Body of pancreas (tissue), 4 donors: ENCODE results near the gene CD47. TPM values are rescaled to one million over a fixed set of nuclear protein-coding genes. Genes with fewer than 3 reads are reported as not detected.

ENCODE experiments used
- ATAC-seq: fragments of 150-250 bp; one replicate; pipeline ENCODE4 v1.9.1; 2016
- DNase-seq, 4 donors: peaks; one replicate each; pipeline ENCODE4 v3.0.0-alpha.2; 2019
- H3K27ac ChIP-seq, 4 donors: fragments of 200-600 bp; sonication (generic); 1 replicate in 3 of 4; 2 replicates in 1 of 4; pipeline versions ENCODE4 v1.5.1 to v1.6.1; 2016 to 2019; ENCODE audit warnings: mild to moderate bottlenecking in 1 of 4, mixed read lengths in 1 of 4, moderate library complexity in 1 of 4
- H3K27me3 ChIP-seq, 2 donors: fragments of 200-600 bp; sonication (generic); one replicate each; pipeline ENCODE4 v1.6.0; 2016; ENCODE audit warnings: mild to moderate bottlenecking in 1 of 2
- H3K36me3 ChIP-seq, 2 donors: fragments of 200-600 bp; sonication (generic); replicated peaks in 1 of 2; 2 replicates each; pipeline ENCODE4 v1.5.1; 2016; ENCODE audit warnings: low read depth in 2 of 2; ENCODE audit not compliant: insufficient read depth in 1 of 2
- H3K4me1 ChIP-seq: fragments of 200-600 bp; sonication (generic); one replicate; pipeline ENCODE4 v1.6.0; 2016
- H3K4me3 ChIP-seq, 2 donors: fragments of 200-600 bp; sonication (generic); 1 replicate in 1 of 2; 2 replicates in 1 of 2; pipeline ENCODE4 v1.5.1; 2016 to 2019
- H3K9me3 ChIP-seq, 3 donors: fragments of 200-600 bp; sonication (generic); 1 replicate in 2 of 3; 2 replicates in 1 of 3; pipeline ENCODE4 v1.5.1; 2016
- POLR2A ChIP-seq, 3 donors: fragments of 450-650 bp; IDR thresholded peaks; one replicate each; pipeline ENCODE4 v1.6.1; 2016; ENCODE audit warnings: antibody characterized with exemption in 3 of 3, mild to moderate bottlenecking in 2 of 3
- WGBS, 2 donors: methylation state at CpG; one replicate each; pipeline ENCODE4 v1.1.5; 2017; 5-methylcytosine and 5-hydroxymethylcytosine counted together
- intact Hi-C: fragments of 100-400 bp; cut with DNase I; formaldehyde crosslinking; loops from one replicate; pipeline ENCODE4 v1.15.1; 2023
- total RNA-seq, 2 donors: library from RNA; depleted of rRNA; stranded (reverse); fragments of >200 nt; gene quantifications; one replicate each; pipeline ENCODE4 v1.1.0, GENCODE V29; 2016
- TF ChIP-seq, protein P1 (sequence below), 7 experiments: fragments of 450-650 bp in 4 of 7; fragments of 200-600 bp in 3 of 7; sonication (generic) in 3 of 7; IDR thresholded peaks; one replicate each; pipeline ENCODE4 v1.5.1; 2016 to 2019; ENCODE audit warnings: antibody characterized with exemption in 7 of 7

CD47 gene
- total RNA-seq, 2 donors from 2014 or later: 34.3 to 51.1 TPM

DNA sequence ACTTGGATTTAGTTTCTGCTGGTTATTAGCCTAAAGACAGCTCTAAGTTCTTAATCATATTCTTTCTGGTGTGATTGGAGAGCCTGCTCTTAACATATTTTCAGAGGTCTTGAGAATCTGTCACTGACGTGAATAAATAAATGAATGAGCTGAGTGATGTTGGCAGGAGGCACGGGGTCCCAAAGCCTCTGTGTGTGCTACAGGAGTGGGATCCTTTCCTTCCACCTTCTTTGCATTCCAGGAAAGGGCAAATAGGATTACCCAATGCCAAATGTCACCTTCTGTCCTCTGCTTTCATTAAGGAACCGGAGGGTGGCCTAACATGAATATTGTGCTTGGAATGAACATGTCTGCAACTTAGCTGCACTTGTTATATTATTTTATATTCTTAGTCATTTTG is 53.1 kb downstream of the CD47 start:
- no peak overlapping the region for H3K4me3 ChIP-seq
- TF ChIP-seq, protein P1, sequence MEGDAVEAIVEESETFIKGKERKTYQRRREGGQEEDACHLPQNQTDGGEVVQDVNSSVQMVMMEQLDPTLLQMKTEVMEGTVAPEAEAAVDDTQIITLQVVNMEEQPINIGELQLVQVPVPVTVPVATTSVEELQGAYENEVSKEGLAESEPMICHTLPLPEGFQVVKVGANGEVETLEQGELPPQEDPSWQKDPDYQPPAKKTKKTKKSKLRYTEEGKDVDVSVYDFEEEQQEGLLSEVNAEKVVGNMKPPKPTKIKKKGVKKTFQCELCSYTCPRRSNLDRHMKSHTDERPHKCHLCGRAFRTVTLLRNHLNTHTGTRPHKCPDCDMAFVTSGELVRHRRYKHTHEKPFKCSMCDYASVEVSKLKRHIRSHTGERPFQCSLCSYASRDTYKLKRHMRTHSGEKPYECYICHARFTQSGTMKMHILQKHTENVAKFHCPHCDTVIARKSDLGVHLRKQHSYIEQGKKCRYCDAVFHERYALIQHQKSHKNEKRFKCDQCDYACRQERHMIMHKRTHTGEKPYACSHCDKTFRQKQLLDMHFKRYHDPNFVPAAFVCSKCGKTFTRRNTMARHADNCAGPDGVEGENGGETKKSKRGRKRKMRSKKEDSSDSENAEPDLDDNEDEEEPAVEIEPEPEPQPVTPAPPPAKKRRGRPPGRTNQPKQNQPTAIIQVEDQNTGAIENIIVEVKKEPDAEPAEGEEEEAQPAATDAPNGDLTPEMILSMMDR (IDR thresholded peaks at IDR 0.05): no peak
- TF ChIP-seq POLR2A (IDR thresholded peaks at IDR 0.05): no peak
- no peaks in the 10 kb centered on the region for H3K4me1 ChIP-seq
- no peaks in the 10 kb centered on the region for H3K27me3 ChIP-seq
- intact Hi-C loops: no loop called here
- DNase-seq: no peak
- 84 to 85% methylated on average over 3 of the region's 3 CpGs for whole genome bisulfite sequencing, 2 donors
- no peak overlapping the region for H3K27ac ChIP-seq
- ATAC-seq: no peak
- H3K36me3 ChIP-seq: peaks cover 0 to 2% of the 10 kb centered on the region in 2 donors
- no peaks in the 10 kb centered on the region for H3K9me3 ChIP-seq

GRCh38 chr3:108036984-108037741 is 53.7 kb downstream of the CD47 start:
- no peak for TF ChIP-seq POLR2A (IDR thresholded peaks at IDR 0.05)
- TF ChIP-seq, protein P1 (IDR thresholded peaks at IDR 0.05): no peak
- Histone ChIP-seq H3K4me3 (no peak overlapping the region), H3K27ac (no peak overlapping the region), H3K36me3 (peaks cover 0 to 2% of the 10 kb centered on the region in 2 donors), H3K9me3 (no peaks in the 10 kb centered on the region), H3K4me1 (no peaks in the 10 kb centered on the region), H3K27me3 (no peaks in the 10 kb centered on the region)
- intact Hi-C loops: no loop called here
- ATAC-seq (no peak), DNase-seq (peak in 1 of 4 donors; percentile 10)
- 85 to 93% methylated on average over 12 of the region's 12 CpGs for WGBS, 2 donors

- H3K4me3 ChIP-seq: no peak overlapping the region
- no peaks in the 10 kb centered on the region for H3K9me3 ChIP-seq
- H3K36me3 ChIP-seq: peaks cover 0 to 2% of the 10 kb centered on the region in 2 donors
- WGBS, 2 donors: 96 to 100% methylated on average over 1 of the region's 1 CpG
- DNase-seq: no peak
- H3K27ac ChIP-seq: no peak overlapping the region
- intact Hi-C loops: no loop called here
- ATAC-seq: no peak
- no peak for TF ChIP-seq POLR2A (IDR thresholded peaks at IDR 0.05)
- TF ChIP-seq, protein P1 (IDR thresholded peaks at IDR 0.05): no peak
- no peaks in the 10 kb centered on the region for H3K27me3 ChIP-seq
- no peaks in the 10 kb centered on the region for H3K4me1 ChIP-seq
Measured at GRCh38 chr3:108036401-108036800, 54.4 kb downstream of the CD47 start.

- Histone ChIP-seq H3K36me3 (peaks cover 0 to 2% of the 10 kb centered on the region in 2 donors), H3K4me3 (no peak overlapping the region), H3K9me3 (no peaks in the 10 kb centered on the region), H3K4me1 (no peaks in the 10 kb centered on the region), H3K27ac (no peak overlapping the region), H3K27me3 (no peaks in the 10 kb centered on the region)
- DNase-seq (peak in 1 of 4 donors; percentile 6), ATAC-seq (no peak)
- TF ChIP-seq POLR2A (IDR thresholded peaks at IDR 0.05): no peak
- TF ChIP-seq, protein P1 (IDR thresholded peaks at IDR 0.05): no peak
- WGBS, 2 donors: 57 to 79% methylated on average over 4 of the region's 4 CpGs
- intact Hi-C loops: no loop called here
Measured at GRCh38 chr3:108035751-108036150, 55.1 kb downstream of the CD47 start.

DNA sequence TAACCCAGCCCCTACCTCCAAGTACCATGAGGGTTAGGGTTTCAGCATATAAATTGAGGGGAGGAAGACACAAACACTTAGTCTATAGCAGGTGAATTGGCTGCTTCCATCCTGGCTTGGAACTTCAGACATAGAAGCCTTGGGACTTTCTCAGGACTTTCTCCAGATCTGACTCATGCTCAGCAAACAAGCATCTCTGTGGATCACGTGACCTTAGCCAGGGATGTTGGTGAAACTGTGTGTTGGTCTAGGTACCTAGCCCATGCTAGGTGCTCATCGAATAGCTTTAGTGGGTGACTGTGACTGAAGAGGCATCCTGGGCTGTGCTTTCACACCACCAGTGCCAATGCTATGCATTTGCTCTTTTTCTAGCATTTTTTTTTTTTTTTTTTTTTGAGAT is 58.9 kb downstream of the CD47 start:
- WGBS, 2 donors: 74 to 81% methylated on average over 2 of the region's 2 CpGs
- DNase-seq: no peak

More for the DNA sequence above, 58.9 kb downstream of the CD47 start:
- no peaks in the 10 kb centered on the region for H3K4me1 ChIP-seq
- H3K27ac ChIP-seq: no peak overlapping the region
- H3K27me3 ChIP-seq: no peaks in the 10 kb centered on the region
- no peak for ATAC-seq
- H3K36me3 ChIP-seq: no peaks in the 10 kb centered on the region
- no peaks in the 10 kb centered on the region for H3K9me3 ChIP-seq
- no peak overlapping the region for H3K4me3 ChIP-seq
- intact Hi-C loops: no loop called here
- TF ChIP-seq POLR2A (IDR thresholded peaks at IDR 0.05): no peak
- TF ChIP-seq, protein P1 (IDR thresholded peaks at IDR 0.05): no peak
